DMS 273 treated with DMSO at 0.1 percent for 48 hours (cell line): ENCODE measurements around the gene MYCBP.
"Not testable (repeated sequence)": the region's sequence is repeated elsewhere in the genome, so short reads cannot be mapped to it uniquely, and the experiment has no call there.

Experiments
- DNase-seq: peaks from one replicate; lab custom pipeline; 2025; lab: John Stamatoyannopoulos, UW

The MYCBP gene

DNA sequence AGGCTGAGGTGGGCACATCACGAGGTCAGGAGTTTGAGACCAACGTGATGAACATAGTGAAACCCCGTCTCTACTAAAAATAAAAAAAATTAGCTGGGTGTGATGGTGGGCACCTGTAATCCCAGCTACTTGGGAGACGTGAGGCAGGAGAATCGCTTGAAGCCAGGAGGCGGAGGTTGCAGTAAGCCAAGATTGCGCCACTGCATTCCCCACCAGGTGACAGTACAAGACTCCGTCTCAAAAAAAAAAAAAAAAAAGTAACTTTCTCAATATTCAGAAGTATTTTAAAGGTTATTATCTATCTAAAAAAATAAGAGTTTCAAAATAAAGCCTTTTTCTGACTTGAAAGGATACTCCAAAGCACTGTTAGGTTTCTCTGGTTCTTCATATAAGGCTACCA, 5.9 kb downstream of the MYCBP start:
- DNase-seq, result no peak

DNA sequence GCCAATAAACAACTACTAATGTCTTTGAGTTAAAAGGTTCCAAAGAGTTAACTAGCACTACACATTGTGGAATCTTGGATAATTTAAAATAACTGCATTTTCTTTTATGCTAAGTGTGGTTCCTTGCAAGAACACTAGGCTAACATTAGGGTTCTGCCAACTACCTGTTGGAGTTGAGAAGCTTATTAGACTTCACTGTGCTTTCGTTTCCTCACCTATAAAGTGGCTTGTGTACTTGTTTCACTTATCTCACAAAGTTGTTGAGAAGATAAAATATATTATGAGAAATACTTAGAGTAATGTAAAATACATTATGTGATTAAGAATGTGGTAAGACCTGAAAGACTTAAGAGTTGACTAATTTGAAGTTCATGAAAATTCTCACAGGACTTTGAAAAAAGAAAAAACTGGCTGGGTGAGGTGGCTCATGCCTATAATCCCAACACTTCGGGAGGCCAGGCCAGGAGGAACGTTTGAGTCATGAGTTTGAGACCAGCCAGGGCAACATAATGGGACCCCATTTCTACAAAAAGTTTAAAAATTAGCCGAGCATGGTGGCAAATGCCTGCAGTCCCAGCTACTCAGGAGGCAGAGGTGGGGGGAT, 7.9 kb downstream of the MYCBP start:
- no peak for DNase-seq

DNA sequence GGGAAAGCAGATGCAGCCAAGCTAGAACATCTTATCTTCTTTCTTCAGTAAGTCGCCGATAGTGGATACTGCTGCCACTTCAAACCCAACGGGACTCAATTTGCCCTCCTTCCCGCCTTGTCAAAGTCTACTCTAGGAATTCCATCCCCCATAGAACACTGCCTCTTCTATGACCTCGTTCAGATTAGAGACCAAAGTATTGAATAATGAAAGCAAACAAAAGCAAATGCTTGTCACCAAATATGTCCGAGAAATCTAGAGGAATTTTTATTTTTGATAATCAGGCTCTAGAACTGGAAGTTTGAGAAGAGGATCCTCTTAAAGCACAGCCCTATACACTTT, 12.7 kb downstream of the MYCBP start:
- DNase-seq, result peak; percentile 96

DNA sequence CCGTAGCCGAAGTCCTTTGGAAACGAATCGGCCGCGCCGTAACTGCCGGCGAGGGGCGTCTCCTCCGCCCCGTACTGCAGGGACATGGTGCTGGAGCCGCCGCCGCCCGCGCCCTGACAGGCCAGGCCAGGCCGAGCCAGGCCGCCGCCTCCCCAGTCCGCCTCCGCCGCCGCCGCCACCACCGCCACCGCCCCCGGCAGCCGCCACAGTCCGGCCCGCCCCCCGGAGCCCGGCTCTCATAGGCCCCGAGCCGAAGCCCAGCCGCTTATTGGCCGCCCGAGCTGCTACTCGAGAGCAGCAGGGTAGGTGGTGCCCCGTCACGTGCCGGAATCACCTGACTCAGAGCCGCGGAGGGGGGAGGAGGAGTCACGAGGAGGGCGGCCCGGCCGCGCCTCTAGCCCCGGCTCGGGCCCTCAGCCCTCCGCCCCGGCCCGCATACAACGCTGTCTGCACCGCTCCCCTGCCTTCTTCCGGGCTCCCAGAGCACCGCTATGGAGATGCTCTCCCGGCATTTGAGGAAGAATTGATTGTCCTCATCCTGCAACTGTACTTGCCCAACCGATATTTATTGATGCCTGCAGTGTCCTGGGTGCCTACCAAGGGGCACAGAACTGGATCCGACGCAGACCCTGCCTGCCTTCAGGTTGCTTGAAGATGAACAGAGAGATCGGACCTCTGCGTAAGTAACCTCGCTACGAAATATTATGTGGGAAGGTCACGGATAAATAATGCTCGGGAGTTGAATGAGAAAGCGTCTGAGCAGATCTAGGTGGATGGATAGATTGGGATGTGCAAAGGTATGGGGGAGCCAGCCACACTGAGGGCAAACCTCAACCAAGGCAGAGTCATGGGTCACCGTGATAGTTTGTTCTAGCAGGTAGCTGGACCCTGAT, 13.3 kb downstream of the MYCBP start, which contains the start of gene RRAGC:
RRAGC (minus strand) TSS at position 212 of the 893 bp plus-strand sequence; CDS start at position 86, 126 bp downstream.
- DNase-seq, result peak; percentile 100

DNA sequence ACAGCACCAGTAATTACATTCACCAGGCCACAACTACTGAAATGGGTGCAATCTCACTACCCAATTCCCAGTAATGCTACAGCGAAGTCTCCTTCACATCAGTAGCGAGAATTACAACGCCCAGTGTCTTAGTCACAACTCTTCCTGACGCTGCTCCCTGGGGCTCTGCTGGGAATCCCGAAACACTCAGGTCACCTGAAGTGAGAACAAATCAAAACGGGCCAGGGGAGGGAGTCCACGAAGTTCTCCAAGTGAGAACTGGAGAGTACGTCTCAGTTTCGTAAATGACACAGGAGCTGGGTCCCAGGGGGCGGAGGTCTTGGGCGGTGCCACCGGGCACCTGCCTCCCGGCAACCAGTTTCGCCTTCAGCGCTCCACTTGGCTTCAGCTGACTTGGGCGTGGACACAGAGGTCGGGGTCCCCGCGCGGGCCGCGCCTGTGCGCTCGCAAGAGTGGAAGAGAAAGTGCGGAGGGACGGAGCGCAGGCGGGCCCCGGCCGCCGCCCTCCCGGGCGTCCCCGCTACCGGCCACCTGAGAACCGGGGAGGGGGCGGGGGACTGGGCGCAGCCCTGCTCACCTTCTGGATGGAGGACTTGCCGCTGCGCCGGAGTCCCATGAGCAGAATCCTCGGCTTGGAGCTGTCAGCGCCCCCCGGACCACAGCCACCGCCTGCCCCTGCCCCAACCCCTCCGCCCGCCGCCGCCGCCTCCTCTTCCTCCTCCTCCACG, 14.2 kb downstream of the MYCBP start:
- peak; percentile 94 for DNase-seq

DNA sequence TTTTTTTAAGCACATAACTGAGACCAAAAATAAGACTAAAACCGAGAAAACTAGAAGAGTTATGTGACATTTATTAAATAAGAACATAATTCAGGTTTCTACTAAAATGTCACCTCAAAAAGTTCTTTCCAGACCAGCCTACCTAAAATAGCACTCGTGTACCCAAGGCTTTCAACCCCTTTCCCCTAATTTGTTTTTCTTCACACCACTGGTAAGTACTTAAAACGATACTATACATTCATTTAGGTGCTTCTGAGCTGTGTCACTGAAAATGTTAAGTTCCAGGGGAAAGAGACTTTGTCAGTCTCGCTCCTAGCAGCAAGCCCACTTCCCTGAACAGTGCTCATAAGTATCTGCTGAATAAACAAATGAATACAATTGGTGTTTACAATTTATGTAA, 20.4 kb downstream of the MYCBP start:
- DNase-seq, result no peak

DNA sequence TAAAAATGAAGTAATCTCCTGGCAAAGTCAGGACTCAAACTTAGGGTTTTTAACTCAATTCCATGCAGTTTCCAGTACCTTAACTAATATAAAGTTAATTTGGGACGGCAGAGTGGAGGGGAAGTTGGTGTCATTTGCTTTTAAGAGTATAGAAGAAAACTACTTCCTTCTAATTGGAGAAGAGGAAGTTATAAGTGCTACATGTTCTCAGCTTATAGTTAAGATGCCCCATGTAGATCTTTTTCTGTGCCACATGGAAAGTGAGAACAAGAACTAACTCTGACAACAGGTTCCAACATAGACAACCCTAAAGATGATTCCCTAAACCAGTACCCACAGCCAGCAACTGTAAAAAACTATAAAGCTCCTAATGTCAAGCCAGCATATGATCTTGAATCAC, 25.1 kb downstream of the MYCBP start:
- no peak for DNase-seq

DNA sequence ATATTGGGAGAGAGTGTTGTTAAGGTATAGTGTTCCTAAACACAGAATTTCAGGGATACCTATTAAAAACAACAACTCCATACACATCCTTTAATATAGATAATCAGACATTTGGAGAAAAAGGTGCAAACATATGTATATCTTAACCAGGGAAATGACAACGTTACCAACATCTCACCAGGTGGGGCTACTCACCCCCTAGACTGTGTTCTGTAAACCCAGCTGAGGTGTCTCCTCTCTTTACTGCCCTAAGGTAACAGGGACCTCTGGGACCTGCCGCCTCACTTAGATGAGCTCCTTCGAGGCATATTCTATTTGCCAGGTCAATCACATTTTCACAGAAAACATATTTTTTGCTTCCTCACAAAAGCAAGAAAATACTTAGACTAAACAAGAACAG, 26.9 kb downstream of the MYCBP start:
- no peak for DNase-seq

DNA sequence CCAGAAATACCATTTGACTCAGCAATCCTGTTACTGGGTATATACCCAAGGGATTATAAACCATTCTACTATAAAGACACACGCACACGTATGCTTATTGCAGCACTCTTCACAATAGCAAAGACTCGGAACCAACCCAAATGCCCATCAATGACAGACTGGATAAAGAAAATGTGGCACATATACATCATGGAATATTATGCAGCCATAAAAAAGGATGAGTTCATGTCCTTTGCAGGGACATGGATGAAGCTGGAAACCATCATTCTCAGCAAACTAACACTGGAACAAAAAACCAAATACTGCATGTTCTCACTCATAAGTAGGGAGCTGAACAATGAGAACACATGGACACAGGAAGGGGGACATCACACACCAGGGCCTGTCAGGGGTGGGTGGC, 28.1 kb downstream of the MYCBP start:
- not testable (repeated sequence) for DNase-seq

DNA sequence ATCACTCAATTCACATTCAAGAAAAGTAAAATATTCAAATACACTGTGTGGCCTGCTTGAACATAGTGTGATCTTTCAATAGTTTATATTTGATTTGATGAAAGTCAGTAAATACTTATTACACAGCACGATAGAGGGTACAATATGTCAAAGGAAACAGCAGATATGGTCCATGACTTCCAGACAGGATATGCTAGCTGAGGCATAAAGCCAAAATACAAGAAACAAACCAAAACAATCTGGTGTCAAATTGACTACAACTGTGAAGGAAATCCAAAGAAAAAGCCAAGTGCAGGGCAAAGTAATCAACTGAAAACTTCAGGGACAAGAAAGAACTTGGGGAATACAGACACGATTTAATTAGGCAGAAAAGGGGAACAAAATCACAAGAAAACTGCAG, 32.9 kb downstream of the MYCBP start:
- no peak for DNase-seq

DNA sequence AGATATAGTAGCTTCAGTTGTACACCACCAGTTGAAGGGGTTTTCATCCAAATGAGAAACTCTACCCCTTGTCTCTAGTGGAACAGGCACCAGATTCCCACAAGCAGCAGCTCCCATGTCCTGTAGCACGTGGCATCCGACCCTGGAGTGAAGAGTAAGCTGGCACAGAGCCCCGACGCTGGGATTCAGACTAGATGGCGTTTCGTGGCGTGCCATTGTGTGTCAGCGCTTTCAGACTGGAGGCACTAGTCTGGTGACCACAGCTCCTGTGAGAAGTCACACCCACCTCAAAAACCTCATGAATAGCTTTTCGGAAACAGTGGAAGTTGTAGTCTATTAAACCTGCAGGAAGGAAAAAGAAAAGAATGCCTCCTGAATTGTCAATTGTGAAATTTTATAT, 33.8 kb downstream of the MYCBP start:
- no peak for DNase-seq

DNA sequence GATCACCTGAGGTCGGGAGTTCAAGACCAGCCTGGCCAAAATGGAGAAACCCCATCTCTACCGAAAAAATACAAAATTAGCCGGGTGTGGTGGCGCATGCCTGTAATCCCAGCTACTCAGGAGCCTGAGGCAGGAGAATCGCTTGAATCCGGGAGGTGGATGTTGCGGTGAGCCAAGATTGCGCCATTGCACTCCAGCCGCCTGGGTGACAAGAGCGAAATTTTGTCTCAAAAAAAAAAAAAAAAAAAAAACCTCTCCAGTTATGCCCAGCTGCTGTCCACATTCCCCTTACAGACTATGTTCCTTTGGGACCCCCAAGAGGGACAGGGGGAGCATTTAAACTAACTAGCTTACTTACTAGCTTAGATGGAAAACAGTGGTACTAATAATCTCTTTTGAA, 36.8 kb downstream of the MYCBP start:
- not testable (repeated sequence) for DNase-seq

DNA sequence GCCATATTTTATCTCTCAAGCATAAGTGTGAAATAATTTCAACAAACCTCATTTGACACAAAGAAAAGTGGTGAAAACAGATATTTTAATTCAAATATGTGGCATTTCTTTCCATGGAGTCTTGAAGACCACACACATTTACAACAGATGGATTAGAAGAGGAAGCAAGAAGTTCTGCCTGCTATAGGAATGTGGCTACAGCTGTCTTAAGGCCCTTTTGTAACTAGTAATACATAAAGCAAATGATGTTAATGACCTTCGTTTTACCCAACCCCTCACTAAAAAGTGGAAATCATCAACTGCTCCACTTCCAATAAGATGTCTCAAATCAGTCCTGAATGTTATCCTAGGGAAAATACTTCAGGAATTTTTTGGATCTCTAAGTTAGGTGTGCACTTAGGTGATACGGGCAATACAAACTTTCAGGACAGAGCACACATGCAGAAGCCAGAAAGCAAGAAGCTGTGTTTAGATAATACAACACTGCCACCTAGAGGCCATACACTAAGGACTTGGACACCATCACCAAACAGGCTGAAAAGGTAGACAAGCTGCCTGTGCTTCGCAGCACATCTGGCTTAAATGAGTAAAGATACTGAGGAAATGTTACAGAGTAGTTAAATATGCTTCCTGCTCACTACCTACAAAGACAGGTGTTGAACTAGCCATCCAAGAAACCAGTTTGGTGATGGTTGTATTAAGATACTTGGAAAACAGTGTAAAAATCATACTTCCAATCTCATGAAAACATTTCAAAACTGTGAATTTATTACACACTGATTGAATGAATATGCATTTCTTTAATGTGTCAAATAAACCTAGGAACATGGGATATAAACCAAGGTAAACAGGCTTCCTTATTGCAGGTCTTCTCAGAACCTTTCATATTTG, 38.0 kb downstream of the MYCBP start:
- DNase-seq, result peak; percentile 100

DNA sequence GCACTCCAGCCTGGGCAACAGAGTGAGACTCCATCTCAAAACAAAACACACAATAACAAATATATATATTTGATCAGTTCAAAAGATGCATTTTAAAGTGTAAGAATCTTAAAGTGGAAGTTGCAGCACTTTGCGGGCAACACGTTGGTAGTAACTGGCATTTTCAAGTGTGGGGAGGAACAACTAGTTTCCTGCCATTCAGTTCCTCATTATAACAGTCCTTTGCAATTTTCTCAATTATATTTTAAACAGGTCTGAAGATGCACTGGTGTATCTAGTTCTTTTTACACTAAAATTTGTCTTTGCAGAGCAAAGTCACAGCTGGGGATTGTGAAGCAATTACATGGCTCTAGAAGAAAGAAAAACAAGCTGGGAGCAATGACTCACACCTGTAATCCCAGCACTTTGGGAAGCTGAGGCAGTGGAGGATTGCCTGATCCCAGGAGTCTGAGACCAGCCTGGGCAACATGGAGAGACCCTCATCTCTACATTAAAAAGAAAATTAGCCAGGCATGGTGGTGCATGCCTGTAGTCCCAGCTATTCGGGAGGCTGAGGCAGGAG, 38.8 kb downstream of the MYCBP start:
- no peak for DNase-seq

DNA sequence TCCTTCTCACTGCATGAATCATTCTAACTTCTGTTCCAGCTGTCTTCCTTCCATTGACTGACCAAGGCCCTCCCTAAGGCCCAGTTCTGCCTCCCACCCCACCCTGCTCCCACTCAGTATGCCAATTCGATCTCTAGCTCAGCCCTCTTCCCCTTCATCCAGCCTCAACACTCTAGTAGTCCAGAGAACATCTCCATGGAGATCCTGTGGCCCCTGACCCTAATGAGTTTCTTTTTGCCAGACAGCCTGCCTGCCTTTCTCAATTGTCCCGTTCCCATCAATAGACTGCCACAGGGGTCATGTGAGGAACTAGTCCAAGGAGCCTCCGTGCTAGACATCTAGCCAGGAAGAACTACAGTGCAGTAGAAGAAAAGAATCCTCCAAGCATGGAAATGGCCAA, 40.0 kb downstream of the MYCBP start:
- DNase-seq, result no peak

DNA sequence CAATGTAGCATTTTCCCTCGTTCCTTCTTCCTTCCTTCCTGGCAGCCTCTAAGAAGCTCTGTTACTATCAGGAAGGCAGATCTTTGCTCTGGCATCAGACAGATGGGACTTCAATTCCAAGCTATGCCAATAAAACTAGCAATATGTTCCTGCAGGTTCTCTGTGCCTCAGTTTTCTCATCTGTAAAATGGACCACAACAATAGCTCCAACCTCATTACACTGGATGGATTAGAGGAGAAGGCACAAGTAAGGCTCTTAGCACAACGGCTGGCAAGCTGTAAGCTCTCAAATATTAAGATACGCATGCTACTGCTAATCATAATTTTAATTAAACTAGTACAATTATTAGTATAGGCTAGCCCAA, 40.8 kb downstream of the MYCBP start:
- DNase-seq, result no peak

DNA sequence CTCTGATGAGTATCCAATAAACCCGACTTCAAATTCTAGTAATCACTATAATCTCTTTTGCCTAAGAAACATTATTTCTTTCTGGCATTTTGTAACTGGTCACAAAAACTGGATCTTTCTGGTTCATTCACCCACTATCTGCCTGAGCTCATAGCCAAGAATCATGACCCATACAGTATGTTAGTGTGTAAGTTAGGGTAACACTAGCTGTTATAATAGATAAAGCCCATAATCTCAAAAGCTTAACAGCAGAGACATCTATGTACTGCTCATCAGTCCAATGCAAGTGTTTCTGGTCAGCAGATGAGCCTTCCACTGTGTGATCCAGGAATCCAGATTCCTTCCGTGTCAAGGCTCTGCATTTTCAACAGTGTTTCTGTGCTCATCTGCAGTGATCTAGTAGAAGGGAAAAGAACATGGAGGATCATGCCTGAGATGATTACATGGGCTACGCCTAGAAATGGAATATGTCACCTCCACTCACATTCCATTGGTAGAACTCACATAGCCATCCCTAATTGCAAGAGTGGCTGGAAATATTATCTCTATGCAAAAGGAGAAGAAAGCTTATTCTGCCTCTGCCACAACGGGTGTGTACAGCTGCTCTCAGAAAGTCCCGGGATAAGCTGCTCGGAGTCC, 41.3 kb downstream of the MYCBP start:
- DNase-seq, result no peak

DNA sequence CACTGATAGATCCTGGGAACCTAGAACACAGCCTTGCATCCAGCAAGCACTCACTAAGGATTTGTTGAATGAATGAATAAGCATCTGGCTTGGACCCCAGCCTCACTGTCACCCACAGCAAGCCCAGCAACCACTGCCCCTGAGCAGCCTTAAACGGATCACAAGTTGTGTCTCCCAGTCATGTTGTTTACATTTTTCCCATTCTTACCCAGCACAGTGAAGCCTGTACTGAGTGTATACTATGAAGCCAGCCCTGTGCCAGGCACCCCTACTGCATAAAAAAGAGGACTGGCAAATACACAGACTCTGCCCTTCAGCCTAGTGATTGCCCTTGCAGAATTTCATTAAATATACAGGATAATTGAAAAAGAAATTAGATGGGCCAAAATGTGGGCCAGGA, 43.8 kb downstream of the MYCBP start:
- no peak for DNase-seq

DNA sequence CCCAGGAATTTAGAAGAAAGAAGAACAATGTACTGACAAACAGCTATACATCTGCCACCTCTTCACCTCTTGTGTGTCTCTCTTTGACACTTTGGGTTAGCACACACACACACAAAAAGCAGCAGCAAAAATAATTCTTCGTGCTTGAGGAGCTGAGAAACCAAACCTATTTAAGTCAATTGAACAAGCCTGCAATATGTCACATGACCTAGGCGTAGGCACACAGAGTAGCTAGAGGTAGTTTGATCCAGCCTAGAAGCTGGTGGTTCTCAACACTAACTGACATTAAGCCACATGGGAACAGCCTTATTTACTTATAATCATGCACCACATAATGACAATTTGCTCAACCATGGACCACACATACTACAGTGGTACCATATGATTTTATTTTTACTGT, 45.8 kb downstream of the MYCBP start:
- DNase-seq, result no peak

DNA sequence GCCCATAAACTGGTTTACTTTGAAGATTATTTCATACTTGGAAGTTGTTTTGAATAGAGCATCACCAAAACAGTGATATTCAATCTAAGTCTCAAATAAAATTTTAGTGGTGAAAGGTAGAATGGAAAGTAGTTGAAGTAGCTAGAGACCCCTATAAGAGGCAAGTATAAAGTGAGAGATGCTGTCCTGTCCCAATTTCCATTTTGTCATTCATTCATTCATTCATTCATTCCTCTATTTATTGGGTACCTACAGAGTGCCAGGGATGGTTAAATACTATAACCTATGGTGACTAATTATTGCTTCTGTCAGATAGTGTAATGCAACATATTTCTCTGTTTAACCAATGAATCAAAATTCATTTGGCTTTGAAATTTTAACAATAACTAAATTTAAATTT, 46.3 kb downstream of the MYCBP start:
- DNase-seq, result no peak

DNA sequence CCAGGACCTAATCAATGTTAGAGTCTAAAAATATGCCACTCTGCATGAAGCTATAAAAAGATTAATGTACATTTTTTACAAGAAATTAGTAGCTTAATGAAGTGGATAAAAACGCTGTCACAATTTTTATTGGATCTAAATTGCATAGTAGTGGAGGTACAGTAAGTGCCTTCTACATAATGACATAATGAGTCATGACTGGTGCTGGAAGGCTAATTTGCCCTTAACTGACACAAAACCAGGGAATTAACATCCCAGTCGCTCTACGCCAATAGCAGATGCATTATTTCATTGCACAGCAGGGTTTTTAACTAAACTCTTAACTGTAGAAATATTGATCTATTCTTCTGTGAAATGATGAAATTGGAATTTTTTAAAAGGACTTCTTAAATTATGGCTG, 46.9 kb downstream of the MYCBP start:
- DNase-seq, result no peak
